Pancreas (tissue), 10 donors: ENCODE data around the gene FARP2. TPM values are rescaled to one million over a fixed set of nuclear protein-coding genes. Genes with fewer than 3 reads are reported as not detected.

Experiments used
- ATAC-seq, 4 donors: fragments of 200-7000 bp; cut with Tn5 transposase; one replicate each; pipeline versions ENCODE4 v1.8.0 to v1.9.1; 2020; ENCODE audit warnings: mild to moderate bottlenecking in 4 of 4, moderate library complexity in 4 of 4
- DNase-seq, 6 donors: peaks; one replicate each; pipeline ENCODE4 v3.0.0-alpha.2; 2020
- FAIRE-seq: peaks from 2 replicates; lab custom pipeline; 2012; peaks lifted over from hg19 to GRCh38; lab: Jason Lieb, UNC
- H3K27ac ChIP-seq, 4 donors: fragments of 200-600 bp; sonication (generic); 1 replicate in 3 of 4; 2 replicates in 1 of 4; pipeline versions ENCODE4 v1.5.0 to v1.8.0; 2020
- H3K27me3 ChIP-seq, 4 donors: fragments of 200-600 bp; one replicate each; pipeline ENCODE4 v1.8.0; 2021
- H3K36me3 ChIP-seq, 3 donors: fragments of 200-600 bp; sonication (generic) in 1 of 3; one replicate each; pipeline versions ENCODE4 v1.5.0 to v1.8.0; 2020 to 2021
- H3K4me1 ChIP-seq, 3 donors: fragments of 200-600 bp; one replicate each; pipeline ENCODE4 v1.8.0; 2021
- H3K4me3 ChIP-seq, 4 donors: fragments of 200-600 bp; sonication (generic) in 2 of 4; one replicate each; pipeline versions ENCODE4 v1.5.0 to v1.8.0; 2020 to 2021
- H3K9me3 ChIP-seq, 4 donors: fragments of 200-600 bp; one replicate each; pipeline ENCODE4 v1.8.0; 2021
- WGBS, 2 donors: extraction: QIAGEN DNeasy Blood & Tissue Kit; methylation state at CpG; one replicate each; pipeline ENCODE4 v1.1.7; 2013; 5-methylcytosine and 5-hydroxymethylcytosine counted together
- intact Hi-C, 3 donors: fragments of 100-400 bp; cut with DNase I; formaldehyde crosslinking; loops; one replicate each; pipeline versions ENCODE4 v1.11.1 to v1.14.2; 2022
- polyA plus RNA-seq, 2 donors: library from polyadenylated mRNA; stranded (reverse); fragments of 200-250 nt; gene quantifications; one replicate each; pipeline ENCODE4 v1.2.3, GENCODE V29; 2013
- total RNA-seq, 6 donors: library from RNA; stranded (reverse); fragmentation: NEBNext Ultra II Directional in 4 of 6; extraction: Animal tissue kit (Norgen Biotek cat#: 25700) in 4 of 6; gene quantifications; one replicate each; pipeline versions ENCODE4 v1.2.1 to v1.2.4, GENCODE V29; 2021 to 2023
- TF ChIP-seq, protein P1 (sequence below), 4 donors: fragments of 200-600 bp; sonication (generic) in 3 of 4; IDR thresholded peaks; one replicate each; pipeline versions ENCODE4 v1.5.0 to v1.8.0; 2021; ENCODE audit warnings: antibody characterized with exemption in 4 of 4
- donor health status: healthy with polysubstance abuse.
- donor health status: DM: no; HTN: no; CAD: no; lungs with moderate emphysema.
- donor health status: DM: no; HTN: no; CAD: no.
- donor health status: control.
- donor health status: control.
- donor health status: Bipolar disorder and iron deficiency.
- donor health status: DM: yes; HTN: yes; CAD: no.
- donor health status: DM: no; HTN: no; CAD: no.
- donor health status: DM: no; HTN: no; CAD: no.
- donor health status: DM: yes; HTN: yes; CAD: no.

The FARP2 gene
- total and polyA plus RNA-seq, 8 donors: 16.9 to 44.9 (median 25.8) TPM

DNA sequence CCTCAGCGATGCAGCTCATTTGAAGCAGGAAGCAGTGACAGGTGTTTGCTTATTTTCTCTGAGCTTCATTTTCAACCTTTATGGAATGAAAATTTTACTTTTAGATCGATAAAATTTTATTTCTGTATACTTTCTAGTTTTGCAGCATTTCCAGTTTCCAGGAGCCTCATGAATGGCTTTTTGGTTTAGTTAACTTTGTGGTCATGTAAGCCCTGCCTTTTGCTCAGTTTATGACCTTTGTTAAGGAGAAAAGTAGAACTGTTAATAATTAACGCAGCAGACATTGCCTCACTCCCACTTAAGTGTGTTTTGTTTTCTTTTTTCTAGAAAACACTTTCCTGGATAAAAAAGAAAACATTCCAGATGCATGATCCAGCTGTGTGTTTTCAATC lies 4.4 kb upstream of the FARP2 start:
- Histone ChIP-seq H3K27ac (peak overlapping the region in 3 of 4 donors; percentile 25 to 60 (median 50)), H3K9me3 (no peaks in the 10 kb centered on the region), H3K27me3 (no peaks in the 10 kb centered on the region), H3K36me3 (peaks cover 8 to 69% (median 30%) of the 10 kb centered on the region in 3 donors), H3K4me3 (no peak overlapping the region), H3K4me1 (peaks cover 15 to 33% (median 32%) of the 10 kb centered on the region in 3 donors)
- 14% methylated on average over 3 of the region's 3 CpGs for WGBS, 2 donors
- intact Hi-C loops: no loop called here
- ATAC-seq (peak in 1 of 4 donors; percentile 16), DNase-seq (no peak), FAIRE-seq (no peak)
- TF ChIP-seq, protein P1, sequence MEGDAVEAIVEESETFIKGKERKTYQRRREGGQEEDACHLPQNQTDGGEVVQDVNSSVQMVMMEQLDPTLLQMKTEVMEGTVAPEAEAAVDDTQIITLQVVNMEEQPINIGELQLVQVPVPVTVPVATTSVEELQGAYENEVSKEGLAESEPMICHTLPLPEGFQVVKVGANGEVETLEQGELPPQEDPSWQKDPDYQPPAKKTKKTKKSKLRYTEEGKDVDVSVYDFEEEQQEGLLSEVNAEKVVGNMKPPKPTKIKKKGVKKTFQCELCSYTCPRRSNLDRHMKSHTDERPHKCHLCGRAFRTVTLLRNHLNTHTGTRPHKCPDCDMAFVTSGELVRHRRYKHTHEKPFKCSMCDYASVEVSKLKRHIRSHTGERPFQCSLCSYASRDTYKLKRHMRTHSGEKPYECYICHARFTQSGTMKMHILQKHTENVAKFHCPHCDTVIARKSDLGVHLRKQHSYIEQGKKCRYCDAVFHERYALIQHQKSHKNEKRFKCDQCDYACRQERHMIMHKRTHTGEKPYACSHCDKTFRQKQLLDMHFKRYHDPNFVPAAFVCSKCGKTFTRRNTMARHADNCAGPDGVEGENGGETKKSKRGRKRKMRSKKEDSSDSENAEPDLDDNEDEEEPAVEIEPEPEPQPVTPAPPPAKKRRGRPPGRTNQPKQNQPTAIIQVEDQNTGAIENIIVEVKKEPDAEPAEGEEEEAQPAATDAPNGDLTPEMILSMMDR (IDR thresholded peaks at IDR 0.05): no peak

DNA sequence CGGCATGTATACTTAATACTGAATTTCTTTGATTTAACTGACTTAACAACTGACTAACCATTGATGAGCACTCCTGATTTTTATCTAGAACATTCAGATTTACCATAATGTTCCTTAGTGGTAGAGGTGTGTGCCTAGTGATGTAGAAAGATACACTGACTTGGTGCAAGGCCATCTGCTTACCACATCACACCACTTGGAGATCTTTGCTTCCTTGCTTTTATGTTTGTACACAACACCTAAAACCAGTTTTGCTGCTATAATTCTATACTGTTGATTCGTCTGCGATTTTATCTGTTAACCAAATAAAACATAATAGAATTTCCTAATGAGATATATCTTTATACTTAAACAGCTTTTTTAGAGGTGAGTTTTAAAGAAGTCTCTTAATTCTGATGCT lies 3.9 kb upstream of the FARP2 start:
- peaks cover 8 to 63% (median 24%) of the 10 kb centered on the region in 3 donors for H3K36me3 ChIP-seq
- H3K4me3 ChIP-seq: no peak overlapping the region
- WGBS, 2 donors: 15 to 24% methylated on average over 3 of the region's 3 CpGs
- intact Hi-C loops: no loop called here
- H3K4me1 ChIP-seq: peaks cover 15 to 36% (median 33%) of the 10 kb centered on the region in 3 donors
- no peaks in the 10 kb centered on the region for H3K9me3 ChIP-seq
- no peak for ATAC-seq
- no peak for DNase-seq
- peak overlapping the region in 2 of 4 donors; percentile 50 to 60 for H3K27ac ChIP-seq
- H3K27me3 ChIP-seq: no peaks in the 10 kb centered on the region
- TF ChIP-seq, protein P1 (IDR thresholded peaks at IDR 0.05): no peak
- no peak for FAIRE-seq

DNA sequence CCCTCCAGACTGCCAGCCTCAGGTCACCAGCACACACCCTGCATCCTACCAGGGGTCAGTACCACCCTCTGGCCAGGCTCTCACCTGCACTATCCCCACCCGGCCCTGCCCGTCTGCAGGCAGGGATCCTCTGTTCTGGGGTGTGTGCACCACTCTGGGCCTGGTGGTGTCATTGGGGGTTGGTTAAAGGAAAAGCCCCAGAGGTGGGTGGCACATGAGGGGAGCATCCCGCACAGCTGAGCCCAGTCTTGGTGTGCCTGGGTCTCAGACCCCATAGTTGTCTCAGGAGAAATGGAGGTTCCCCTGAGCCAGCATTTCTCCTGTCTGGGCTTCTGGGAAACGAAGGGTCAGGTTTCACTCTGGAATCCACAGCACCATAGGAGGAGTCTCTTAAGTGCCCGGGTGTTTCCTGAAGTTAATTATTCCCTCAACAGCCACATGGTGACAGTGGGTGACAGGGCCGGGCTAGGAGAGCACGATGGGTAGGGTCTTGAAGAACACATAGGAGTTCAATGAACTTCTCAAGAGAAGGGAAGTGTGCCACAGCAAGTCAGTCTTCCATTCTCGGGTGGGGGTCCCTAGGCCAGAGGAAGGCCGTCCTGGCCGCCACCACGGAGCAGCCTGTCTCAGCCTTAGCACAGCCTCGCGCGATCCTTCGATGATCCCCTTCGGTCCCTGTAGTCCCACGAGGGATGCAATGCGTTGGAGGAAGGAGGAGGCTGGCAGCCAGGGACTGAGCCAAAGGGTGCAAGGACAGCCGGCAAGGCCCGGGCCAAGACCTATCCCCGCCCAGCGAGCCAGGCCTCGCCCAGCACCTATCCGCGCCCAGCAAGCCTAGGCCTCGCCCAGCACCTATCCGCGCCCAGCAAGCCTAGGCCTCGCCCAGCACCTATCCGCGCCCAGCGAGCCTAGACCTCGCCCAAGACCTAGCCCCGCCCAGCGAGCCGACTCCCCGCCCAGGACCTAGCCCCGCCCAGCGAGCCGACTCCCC lies 1.1 kb upstream of the FARP2 start:
- no peak for FAIRE-seq
- Histone ChIP-seq H3K4me1 (peaks cover 24 to 49% (median 45%) of the 10 kb centered on the region in 3 donors), H3K4me3 (no peak overlapping the region), H3K9me3 (no peaks in the 10 kb centered on the region), H3K36me3 (peaks cover 0 to 36% (median 2%) of the 10 kb centered on the region in 3 donors), H3K27me3 (no peaks in the 10 kb centered on the region), H3K27ac (peak overlapping the region in 2 of 4 donors; percentile 24 to 67)
- TF ChIP-seq, protein P1 (IDR thresholded peaks at IDR 0.05): no peak
- ATAC-seq: peak; percentile 63 to 72 (median 67)
- 17 to 28% methylated on average over 23 to 40 of the region's 40 CpGs for WGBS, 2 donors
- intact Hi-C loops: loop anchor here in 1 of 3 donors (5.0 kb wide), 1 partner anchor 37 kb away; no protein-coding TSS in a partner anchor
- peak; percentile 90 to 99 (median 96) for DNase-seq

DNA sequence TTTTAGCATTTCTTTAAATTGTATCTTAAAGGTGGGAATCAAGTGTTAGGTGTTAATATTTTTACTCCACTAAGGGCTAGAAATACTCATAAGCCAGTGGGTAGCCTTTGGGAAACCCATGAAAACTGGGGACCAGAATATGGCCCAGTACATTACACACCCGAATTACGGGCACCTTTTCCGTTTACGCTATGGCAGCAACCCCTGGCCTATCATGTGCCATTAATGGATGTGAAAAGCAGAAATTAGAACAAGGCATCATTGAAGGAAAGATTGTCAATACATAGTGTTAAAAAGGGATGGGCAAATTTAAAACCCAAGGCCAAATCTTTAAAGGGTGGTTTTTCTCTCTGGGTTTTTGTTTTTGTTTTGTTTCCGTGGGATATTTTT lies 781 bp downstream of the FARP2 start:
- TF ChIP-seq, protein P1 (IDR thresholded peaks at IDR 0.05): no peak
- 1 to 5% methylated on average over 5 of the region's 5 CpGs for WGBS, 2 donors
- peak overlapping the region; percentile 69 to 84 (median 82) for H3K4me3 ChIP-seq
- H3K4me1 ChIP-seq: peaks cover 9 to 30% (median 28%) of the 10 kb centered on the region in 3 donors
- no peaks in the 10 kb centered on the region for H3K27me3 ChIP-seq
- DNase-seq (no peak), FAIRE-seq (no peak), ATAC-seq (no peak)
- peaks cover 0 to 20% (median 2%) of the 10 kb centered on the region in 3 donors for H3K36me3 ChIP-seq
- intact Hi-C loops: loop anchor here in 1 of 3 donors (5.0 kb wide), 1 partner anchor 35 kb away; no protein-coding TSS in a partner anchor
- no peaks in the 10 kb centered on the region for H3K9me3 ChIP-seq
- peak overlapping the region; percentile 77 to 86 (median 82) for H3K27ac ChIP-seq
